SW480 (cell line): Measurements from ENCODE around the gene TYW1B.
A peak's percentile ranks its signal among the peaks of the same experiment; 100 is the strongest.
"Not testable (repeated sequence)": the region's sequence is repeated elsewhere in the genome, so short reads cannot be mapped to it uniquely, and the experiment has no call there.

Experiments
- DNase-seq: peaks from one replicate; pipeline ENCODE4 v3.0.0-alpha.2; 2016; ENCODE audit warnings: low spot score

Gene TYW1B, protein sequence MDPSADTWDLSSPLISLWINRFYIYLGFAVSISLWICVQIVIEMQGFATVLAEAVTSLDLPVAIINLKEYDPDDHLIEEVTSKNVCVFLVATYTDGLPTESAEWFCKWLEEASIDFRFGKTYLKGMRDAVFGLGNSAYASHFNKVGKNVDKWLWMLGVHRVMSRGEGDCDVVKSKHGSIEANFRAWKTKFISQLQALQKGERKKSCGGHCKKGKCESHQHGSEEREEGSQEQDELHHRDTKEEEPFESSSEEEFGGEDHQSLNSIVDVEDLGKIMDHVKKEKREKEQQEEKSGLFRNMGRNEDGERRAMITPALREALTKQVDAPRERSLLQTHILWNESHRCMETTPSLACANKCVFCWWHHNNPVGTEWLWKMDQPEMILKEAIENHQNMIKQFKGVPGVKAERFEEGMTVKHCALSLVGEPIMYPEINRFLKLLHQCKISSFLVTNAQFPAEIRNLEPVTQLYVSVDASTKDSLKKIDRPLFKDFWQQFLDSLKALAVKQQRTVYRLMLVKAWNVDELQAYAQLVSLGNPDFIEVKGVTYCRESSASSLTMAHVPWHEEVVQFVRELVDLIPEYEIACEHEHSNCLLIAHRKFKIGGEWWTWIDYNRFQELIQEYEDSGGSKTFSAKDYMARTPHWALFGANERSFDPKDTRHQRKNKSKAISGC

DNA sequence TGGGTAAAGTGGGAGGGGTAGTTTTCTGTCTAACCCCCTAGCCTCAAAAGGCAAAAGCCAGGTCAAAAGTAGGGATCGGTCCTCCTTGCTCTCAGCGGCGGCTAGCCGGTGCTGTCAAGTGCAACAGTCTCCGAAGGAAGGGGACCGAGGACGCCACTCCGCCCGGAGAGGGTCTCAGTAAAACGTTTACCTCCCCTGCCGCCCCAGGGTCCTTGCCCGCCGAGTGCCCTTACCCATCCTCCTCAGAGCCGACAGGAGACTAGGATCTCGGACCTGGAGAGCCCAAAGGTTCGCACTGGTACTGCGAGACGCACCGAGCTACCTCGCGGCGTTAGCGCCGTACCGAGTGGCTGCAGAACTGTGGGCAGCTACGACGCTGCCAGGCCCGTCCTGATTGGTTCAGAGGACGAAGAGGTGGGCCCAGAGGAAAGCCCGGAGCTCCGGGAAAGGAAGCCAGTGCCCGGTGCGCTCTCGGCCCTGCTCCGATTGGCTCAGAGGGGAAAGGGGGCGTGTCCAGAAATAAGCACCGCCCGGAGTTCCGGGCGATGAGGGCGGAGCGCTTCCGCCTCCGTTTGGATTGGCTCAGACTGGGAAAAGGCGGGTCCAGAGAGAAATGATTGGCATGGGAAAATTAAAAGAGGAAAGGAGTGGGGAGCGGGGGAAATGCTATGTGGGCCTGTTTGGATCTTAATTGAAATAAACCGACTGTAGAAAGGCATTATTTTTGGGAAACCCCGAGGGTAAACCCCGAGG lies at the start of gene TYW1B:
TYW1B (minus strand) TSS at position 362 of the 753 bp plus-strand sequence; CDS start at position 237, 125 bp downstream.
- peak; percentile 99 for DNase-seq

DNA sequence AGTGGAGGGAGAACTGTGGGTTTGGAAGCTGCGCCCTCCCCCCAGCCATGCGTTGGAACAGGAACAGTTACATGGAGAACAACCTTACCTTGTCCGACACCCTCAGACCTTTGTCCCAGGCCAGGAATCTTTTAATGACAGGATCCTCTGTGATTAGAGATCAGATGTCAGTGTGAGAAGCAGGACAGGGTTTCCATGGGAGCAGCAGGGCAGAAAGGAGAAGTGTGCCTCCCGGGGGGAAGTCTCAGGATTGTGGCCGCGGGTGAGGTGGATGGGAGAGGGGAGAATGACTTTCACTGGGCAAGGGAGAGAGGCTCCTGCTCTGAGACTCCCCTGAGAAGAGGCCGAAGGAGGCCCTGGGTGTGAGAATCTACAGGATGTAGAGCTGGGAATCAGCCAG lies 39.6 kb upstream of the TYW1B start:
- DNase-seq, result not testable (repeated sequence)

DNA sequence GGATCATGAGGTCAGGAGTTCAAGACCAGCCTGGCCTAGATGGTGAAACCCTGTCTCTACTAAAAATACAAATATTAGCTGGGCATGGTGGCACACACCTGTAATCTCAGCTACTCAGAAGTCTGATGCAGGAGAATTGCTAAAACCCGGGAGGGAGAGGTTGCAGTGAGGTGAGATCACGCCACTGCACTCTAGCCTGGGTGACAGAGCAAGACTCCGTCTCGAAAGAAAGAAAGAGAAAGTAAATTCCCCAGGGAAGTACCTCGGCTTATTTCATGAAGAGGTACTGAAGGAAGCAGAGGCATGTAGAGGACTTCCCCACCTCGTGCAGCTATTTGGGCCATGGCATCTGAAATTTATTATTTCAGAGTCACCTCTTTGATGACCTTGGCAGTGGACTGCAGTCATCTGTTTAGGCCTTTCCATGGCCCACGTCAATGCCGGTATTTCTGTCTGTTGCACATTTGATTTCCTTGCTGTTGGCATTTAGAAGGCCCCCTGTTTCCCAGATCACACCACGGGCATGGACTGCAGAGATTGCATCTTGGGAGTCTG lies 30.9 kb upstream of the TYW1B start:
- DNase-seq, result not testable (repeated sequence)

DNA sequence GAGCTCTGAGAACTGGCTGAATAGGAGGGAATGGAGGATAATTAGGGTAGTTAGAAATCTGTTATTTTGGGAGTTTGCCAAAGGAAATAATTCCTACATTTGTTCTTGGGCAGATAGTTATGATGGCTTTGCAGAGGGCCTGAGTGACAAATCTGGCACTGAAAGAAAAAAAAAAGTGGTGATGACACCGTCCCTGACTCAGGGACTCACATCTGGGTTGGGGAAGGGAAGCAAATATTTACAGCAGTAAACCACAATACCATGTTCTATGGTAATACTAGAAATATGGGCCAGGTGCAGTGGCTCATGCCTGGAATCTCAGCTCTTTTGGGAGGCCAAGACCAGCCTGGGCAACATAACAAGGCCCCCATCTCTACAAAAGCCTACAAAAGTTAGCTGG lies 29.9 kb upstream of the TYW1B start:
- peak; percentile 26 for DNase-seq

DNA sequence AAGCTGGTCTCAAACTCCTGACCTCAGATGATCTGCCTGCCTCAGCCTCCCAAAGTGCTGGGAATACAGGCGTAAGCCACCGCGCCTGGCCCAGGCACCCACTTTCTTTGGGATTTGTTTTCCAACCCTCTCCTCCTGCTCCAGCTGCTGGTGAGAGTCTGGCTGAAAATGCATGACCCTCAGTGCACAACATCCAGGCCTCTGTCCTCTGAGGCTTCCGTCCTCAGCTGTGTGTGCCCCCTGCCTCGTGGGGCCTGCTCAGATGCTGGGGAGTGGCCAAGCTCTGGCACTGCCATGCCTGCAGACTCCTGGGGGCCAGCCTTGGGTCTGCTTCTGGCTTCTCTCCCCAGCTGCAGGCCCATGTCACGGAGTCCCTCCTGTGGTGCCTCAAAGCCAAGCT lies 27.3 kb upstream of the TYW1B start:
- DNase-seq, result not testable (repeated sequence)

DNA sequence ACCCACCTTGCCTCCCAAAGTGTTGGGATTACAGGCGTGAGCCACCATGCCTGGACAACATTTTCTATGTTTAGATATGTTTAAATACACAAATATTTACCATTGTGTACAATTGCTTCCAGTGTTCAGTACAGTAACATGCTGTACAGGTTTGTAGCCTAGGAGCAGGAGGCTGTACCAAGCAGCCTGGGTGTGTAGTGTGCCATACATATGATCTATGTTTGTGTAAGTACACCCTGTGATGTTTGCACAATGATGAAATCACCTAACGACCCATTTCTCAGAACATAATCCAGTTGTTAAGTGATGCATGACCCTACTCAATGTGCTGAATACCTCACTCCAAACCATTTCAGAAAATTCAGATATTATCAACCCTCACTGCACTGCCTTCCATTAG lies 24.9 kb upstream of the TYW1B start:
- not testable (repeated sequence) for DNase-seq

DNA sequence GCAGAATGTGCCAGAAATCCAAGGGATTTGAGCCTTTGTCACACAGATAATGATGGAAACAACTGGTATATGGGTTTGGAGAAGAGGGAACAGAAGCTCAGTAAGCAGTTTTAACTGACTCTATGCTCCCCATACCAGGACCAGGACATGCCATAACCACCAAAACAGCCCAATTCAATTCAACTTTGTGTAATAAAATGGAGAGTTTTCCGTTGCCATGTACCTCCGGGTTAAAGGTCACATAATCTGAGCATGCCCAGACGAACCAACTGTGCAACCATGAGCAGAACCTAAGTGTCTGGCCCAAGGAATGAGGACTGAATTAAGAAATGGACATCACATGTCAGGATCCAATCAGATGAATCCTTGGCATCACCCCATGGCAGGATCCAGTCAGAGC lies 22.7 kb upstream of the TYW1B start:
- not testable (repeated sequence) for DNase-seq

DNA sequence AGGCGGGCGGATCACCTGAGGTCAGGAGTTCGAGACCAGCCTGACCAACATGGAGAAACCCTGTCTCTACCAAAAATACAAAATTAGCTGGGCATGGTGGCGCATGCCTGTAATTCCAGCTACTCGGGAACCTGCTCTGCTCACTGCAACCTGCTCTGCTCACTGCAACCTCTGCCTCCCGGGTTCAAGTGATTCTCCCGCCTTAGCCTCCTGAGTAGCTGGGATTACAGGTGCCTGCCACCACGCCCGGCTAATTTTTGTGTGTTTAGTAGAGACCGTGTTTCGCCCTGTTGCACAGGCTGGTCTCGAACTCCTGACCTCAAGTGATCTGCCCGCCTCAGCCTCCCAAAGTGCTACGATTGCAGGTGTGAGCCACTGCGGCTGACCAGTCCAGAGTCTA lies 16.1 kb upstream of the TYW1B start:
- DNase-seq, result not testable (repeated sequence)

DNA sequence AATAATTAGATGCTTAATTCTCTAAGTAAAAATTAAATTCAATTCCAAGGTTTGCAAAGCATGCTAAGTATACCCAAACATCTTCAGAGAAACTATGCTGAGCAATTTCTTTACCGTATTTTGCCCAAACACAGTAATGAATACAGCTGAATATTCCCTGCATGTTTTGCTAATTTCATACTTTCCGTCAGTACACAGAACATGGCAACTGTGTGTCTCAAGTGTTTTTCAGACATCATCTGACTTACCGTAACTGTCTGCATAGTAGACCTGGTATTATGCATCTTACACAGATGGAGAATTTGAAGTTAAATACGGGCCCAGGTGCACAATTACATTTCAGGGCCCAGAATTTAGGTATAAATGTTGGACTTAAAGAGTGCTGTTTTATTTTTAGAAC lies 15.2 kb upstream of the TYW1B start:
- DNase-seq, result not testable (repeated sequence)

DNA sequence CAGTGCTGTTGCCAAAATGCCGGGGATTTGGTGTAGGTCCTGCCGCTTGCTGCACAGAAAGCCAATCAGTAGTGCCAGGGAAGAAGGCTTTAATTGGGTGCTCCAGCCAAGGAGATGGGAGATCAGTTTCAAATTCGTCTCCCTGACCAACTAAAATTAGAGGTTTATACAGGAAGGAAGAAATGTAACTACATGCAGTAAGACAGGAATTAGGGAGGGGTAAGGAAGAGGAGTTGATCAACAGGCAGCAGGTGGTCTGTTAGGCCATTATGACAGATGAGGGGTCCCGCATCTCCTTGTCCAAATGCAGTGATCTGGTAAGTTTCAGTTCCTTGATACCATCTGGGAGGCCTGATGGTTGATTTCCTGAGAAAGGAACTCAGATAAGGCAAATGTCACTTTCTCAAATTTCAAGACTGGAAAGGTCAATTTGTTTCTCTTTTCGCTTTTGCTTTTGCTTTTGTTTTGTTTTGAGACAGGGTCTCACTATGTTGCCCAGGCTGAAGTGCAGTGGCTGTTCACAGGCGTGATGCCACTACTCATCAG lies 13.0 kb upstream of the TYW1B start:
- DNase-seq, result not testable (repeated sequence)

DNA sequence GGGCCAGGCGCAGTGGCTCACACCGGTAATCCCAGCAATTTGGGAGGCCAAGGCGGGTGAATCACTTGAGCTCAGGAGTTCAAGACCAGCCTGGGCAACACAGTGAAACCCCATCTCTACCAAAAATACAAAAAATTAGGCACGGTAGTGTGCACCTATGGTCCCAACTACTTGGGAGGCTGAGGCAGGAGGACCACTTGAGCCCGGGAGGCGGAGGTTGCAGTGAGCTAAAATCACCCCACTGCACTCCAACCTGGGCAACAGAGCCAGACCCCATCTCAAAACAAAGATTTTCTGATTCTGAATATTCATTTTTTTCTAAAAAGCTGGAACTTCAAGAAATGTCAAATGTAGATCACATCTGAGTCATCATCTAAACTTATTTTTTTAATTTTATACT lies 10.3 kb upstream of the TYW1B start:
- not testable (repeated sequence) for DNase-seq

DNA sequence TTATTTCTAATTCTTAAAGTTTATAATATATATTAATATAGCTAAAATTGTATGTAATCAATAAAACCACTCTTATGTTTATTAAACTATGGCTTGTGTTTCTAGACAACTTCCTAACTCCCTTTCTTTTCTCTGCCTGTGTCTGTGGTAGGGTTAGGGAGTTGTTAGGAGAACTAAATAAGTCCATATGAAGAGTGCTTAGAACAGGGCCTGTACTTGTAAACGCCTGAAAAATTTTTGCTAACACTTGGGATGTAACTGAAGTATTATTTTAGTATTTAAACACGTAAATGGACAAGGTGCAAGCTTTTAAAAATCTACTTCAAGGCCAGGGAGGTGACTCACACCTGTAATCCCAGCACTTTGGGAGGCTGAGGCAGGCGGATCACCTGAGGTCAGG lies 9.3 kb upstream of the TYW1B start:
- not testable (repeated sequence) for DNase-seq

DNA sequence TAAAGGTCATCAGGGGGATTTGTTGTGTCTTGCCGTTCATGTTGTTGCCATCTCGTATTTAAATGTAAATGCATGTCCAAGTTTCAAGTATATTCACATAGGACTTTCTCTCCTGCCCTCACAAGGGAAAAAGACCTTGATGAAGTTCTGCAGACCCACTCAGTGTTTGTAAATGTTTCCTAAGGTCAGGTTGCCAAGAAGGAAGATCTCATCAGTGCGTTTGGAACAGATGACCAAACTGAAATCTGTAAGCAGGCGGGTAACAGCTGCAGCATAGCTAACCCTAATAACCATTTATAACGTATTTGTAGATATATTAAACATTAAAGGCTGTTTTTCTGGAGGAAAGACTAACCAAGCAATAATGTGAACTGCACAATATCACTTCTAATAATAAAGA lies 2.6 kb upstream of the TYW1B start:
- not testable (repeated sequence) for DNase-seq

DNA sequence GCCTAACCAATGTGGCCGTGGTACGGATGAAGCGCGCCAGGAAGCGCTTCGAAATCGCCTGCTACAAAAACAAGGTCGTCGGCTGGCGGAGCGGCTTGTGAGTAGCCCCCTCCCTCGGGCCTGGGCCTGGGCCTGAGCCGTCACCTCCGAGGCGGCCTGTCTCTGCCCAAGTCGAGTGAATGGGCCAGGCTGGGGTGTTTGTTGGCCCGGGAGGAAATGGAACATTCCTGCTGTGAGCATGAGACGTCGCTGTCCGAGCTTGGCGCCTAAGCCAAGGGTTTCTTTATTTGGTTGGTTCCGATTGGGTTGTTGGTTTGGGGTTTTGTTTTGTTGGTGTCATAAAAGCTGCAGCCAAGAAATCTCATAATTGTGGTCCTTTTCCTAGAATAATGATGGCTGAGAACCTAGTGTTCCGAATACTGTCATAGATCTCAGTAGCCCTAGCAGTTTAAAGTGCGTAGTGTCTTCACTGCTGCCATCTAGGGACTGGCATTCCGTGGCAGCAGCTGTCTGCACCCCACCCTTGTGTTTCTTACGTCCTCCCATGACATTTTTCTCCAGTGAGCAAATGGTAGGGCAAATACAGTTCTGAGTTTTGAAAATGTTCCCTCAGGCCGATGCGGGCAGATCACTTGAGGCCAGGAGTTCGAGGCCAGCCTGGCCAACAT lies 1.8 kb upstream of the TYW1B start:
- DNase-seq, result peak; percentile 91

DNA sequence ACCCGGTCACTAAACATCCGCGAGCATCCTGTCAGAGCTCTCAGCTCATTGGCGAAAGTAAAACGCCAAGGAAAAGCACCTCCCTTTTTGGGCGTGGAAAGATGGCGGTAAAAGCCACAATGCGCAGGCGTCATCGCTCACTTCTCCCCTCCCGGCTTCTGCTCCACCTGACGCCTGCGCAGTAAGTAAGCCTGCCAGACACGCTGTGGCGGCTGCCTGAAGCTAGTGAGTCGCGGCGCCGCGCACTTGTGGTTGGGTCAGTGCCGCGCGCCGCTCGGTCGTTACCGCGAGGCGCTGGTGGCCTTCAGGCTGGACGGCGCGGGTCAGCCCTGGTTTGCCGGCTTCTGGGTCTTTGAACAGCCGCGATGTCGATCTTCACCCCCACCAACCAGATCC lies 1.3 kb upstream of the TYW1B start:
- peak; percentile 99 for DNase-seq

DNA sequence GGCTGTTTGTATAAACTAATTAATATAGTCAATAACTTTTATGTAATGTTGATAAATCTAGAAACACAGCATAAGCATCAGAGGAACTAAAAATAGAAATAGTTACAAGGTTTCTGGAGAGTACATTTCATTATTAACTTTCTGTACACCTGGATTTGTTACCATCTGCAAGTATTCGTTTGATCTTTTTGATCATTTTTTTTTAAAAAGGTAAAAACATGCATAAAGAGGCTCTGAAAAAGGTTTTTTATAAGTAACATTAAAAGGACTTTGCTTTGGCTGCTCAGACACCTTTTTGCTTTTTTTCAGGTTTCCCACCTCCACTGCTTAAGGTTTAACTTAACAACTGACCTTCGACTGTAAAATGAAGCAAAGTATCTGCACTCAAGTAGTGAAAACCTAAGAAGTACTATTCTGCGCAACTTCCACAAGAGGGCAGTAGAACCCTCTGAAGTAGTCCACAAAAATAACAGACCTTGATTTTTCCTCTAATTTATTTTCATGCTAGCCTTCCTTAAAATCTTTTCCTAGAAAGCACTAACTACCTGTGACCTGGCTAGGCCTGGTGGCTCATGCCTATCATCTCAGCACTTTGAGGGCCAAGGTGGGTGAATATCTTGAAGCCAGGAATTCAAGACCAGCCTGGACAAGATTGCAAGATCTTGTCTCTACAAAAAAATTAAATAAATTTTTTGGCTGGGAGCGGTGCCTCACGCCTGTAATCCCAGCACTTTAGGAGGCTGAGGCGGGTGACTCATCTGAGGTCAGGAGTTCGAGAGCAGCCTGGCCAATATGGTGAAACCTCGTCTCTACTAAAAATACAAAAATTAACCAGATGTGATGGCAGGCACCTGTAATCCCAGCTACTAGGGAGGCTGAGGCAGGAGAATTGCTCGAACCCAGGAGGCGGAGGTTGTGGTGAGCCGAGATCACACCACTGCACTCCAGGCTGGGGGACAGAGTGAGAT lies 4.0 kb downstream of the TYW1B start:
- peak; percentile 33 for DNase-seq

DNA sequence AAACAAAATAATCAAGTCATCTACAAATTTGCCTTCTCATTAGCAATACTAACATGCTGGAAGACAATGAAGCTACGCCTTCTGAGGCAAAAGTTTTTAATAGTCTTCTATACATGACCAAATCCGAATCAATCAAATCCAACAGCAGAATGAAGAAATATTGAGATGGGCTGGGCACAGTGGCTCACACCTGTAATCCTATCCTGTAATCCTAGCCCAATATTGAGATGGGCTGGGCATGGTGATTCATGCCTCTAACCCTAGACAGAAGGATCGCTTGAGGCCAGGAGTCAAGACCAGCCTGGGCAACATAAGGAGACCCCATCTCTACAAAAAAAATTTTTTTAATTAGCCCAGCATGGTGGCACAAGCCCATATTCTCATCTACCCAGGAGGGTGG lies 5.5 kb downstream of the TYW1B start:
- DNase-seq, result not testable (repeated sequence)

DNA sequence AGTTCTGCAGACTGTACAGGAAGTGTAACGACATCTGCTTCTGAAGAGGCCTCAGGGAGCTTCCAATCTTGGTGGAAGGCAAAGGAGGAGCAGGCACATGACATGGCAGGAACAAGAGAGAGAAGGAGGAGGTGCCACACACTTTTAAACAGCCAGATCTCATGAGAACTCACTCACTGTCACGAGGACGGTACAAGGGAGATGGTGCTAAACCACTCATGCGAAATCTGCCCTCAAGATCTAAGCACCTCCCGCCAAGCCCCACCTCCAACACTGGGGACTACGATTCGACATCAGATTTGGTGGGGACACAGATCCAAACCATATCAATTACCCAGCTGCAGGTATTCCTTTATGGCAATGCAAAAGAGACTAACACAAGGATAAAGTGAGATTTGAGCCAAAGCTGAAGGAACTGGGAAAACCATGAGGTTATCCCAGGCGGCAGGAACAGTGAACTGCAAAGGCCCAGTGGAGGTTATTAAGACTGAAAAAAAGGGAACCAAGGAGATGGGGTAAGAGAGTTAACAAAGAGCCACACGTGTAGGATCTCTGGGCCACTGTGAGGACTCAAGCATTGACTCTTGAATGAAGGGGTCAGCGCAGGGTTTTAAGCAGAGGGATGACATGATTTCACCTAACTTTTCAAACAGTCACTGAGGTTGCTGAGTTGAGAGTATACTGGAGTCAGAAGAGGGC lies 9.2 kb downstream of the TYW1B start:
- DNase-seq, result not testable (repeated sequence)

DNA sequence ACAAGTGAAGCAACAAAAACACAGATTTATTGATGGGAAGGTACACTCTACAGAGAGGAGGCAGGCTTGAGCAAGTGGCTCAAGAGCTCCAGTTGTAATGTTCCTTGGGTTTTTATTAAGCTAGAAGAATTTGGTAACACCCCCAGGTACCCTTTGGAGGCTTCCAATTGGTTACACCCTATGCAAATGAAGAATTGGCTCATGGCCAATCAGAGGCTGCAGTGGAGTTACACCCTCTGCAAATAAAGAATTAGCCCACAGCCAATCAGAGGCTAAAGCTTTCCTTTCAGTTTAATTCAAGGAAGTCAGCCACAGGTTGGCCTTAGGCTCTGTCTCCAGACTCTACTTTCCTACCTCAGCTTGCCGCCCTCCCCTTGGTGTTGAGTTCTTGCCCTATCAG lies 10.3 kb downstream of the TYW1B start:
- DNase-seq, result not testable (repeated sequence)
